ENCODE measurements around the gene S100A3.

- TF ChIP-seq CTCF (conservative IDR thresholded peaks at IDR 0.05) (no peak), EZH2 (IDR thresholded peaks at IDR 0.05; ENCODE audit: low read depth) (no peak)
Observed at GRCh38 chr1:153507926-153508583, 41.0 kb downstream of the S100A3 start.
